Neural cell (in vitro differentiated cells): ENCODE data around the gene TRIM25. TPM values are rescaled to one million over a fixed set of nuclear protein-coding genes. Genes with fewer than 3 reads are reported as not detected.

Experiments used
- H2AFZ ChIP-seq: fragments of 200-600, 300-800 bp; sonication (generic), shearing (Covaris generic); 2 replicates; pipeline ENCODE4 v1.6.0; 2014; ENCODE audit warnings: low read depth, mild to moderate bottlenecking, antibody characterized with exemption, low read length, moderate library complexity
- H3F3A ChIP-seq: fragments of 200-600 bp; shearing (Covaris generic); 2 replicates; pipeline ENCODE4 v1.6.1; 2016; ENCODE audit warnings: mild to moderate bottlenecking, moderate library complexity, mixed read lengths, antibody characterized with exemption, low read length; ENCODE audit not compliant: insufficient read depth, poor library complexity, severe bottlenecking
- H3K27ac ChIP-seq: fragments of 200-600, 300-800 bp; sonication (generic), shearing (Covaris generic); 2 replicates; pipeline ENCODE4 v1.5.1; 2014; ENCODE audit warnings: mild to moderate bottlenecking, low read length, moderate library complexity
- H3K27me3 ChIP-seq: fragments of 300-800, 200-600 bp; sonication (generic), shearing (Covaris generic); 2 replicates; pipeline ENCODE4 v1.6.0; 2014; ENCODE audit warnings: mild to moderate bottlenecking, low read depth, low read length, moderate library complexity; ENCODE audit not compliant: insufficient read depth
- H3K36me3 ChIP-seq: fragments of 300-800, 200-600 bp; sonication (generic), shearing (Covaris generic); 2 replicates; pipeline ENCODE4 v1.5.1; 2014; ENCODE audit warnings: mild to moderate bottlenecking, antibody characterized with exemption, low read length, moderate library complexity; ENCODE audit not compliant: insufficient read depth
- H3K4me2 ChIP-seq: fragments of 300-800, 200-600 bp; sonication (generic), shearing (Covaris generic); 2 replicates; pipeline ENCODE4 v1.6.0; 2014; ENCODE audit warnings: mild to moderate bottlenecking, low read length
- H3K4me3 ChIP-seq: fragments of 300-800, 200-600 bp; sonication (generic), shearing (Covaris generic); 2 replicates; pipeline ENCODE4 v1.5.1; 2014; ENCODE audit warnings: mild to moderate bottlenecking, low read length, moderate library complexity
- H3K79me2 ChIP-seq: fragments of 200-600 bp; shearing (Covaris generic); replicated peaks from 2 replicates; pipeline ENCODE4 v1.6.0; 2014; ENCODE audit warnings: mild to moderate bottlenecking, low read length, moderate library complexity; ENCODE audit not compliant: insufficient read depth
- H3K9ac ChIP-seq: fragments of 300-800, 200-600 bp; sonication (generic), shearing (Covaris generic); 2 replicates; pipeline ENCODE4 v1.6.1; 2016; ENCODE audit warnings: mild to moderate bottlenecking, low read length, mixed read lengths
- H3K9me2 ChIP-seq: fragments of 200-600 bp; shearing (Covaris generic); 2 replicates; pipeline ENCODE4 v1.6.1; 2016; ENCODE audit warnings: mild to moderate bottlenecking, low read length, mixed read lengths; ENCODE audit not compliant: insufficient read depth
- H3K9me3 ChIP-seq: fragments of 200-600, 300-800 bp; sonication (generic), shearing (Covaris generic); 2 replicates; pipeline ENCODE4 v1.6.1; 2016; ENCODE audit warnings: mild to moderate bottlenecking, mixed run types, low read length, moderate library complexity, mixed read lengths
- H4K20me1 ChIP-seq: fragments of 200-600 bp; shearing (Covaris generic); 2 replicates; pipeline ENCODE4 v1.6.1; 2016; ENCODE audit warnings: mild to moderate bottlenecking, mixed run types; ENCODE audit not compliant: insufficient read depth
- EP300 ChIP-seq: fragments of 450-650 bp; conservative IDR thresholded peaks from 2 replicates; pipeline ENCODE4 v1.6.1; 2014; ENCODE audit warnings: antibody characterized with exemption, mild to moderate bottlenecking, moderate library complexity; ENCODE audit not compliant: poor library complexity, severe bottlenecking
- EZH2 ChIP-seq: fragments of 200-600, 300-800 bp; shearing (Covaris generic), sonication (generic); IDR thresholded peaks from 2 replicates; pipeline ENCODE4 v1.6.1; 2014; ENCODE audit warnings: antibody characterized with exemption, low read length, borderline replicate concordance, mild to moderate bottlenecking; ENCODE audit not compliant: insufficient read depth, poor library complexity, severe bottlenecking
- MXI1 ChIP-seq: fragments of 450-650 bp; conservative IDR thresholded peaks from 2 replicates; pipeline ENCODE4 v1.6.1; 2014; ENCODE audit warnings: antibody characterized with exemption, mild to moderate bottlenecking; ENCODE audit not compliant: poor library complexity, severe bottlenecking
- POLR2AphosphoS5 ChIP-seq: IDR thresholded peaks from 2 replicates; pipeline ENCODE4 v1.6.1; 2012
- RAD21 ChIP-seq: fragments of 450-650 bp; conservative IDR thresholded peaks from 2 replicates; pipeline ENCODE4 v1.6.1; 2014; ENCODE audit warnings: antibody characterized with exemption, mild to moderate bottlenecking, moderate library complexity
- SMC3 ChIP-seq: fragments of 450-650 bp; conservative IDR thresholded peaks from 2 replicates; pipeline ENCODE4 v1.6.1; 2014; ENCODE audit warnings: antibody characterized with exemption, mild to moderate bottlenecking, moderate library complexity; ENCODE audit not compliant: poor library complexity
- TAF1 ChIP-seq: IDR thresholded peaks from 2 replicates; pipeline ENCODE4 v1.6.1; 2012; ENCODE audit warnings: low read depth
- polyA plus RNA-seq: library from polyadenylated mRNA; depleted of rRNA; stranded (reverse); fragments of >200 nt; gene quantifications from 2 replicates; pipeline ENCODE4 v1.2.3, GENCODE V29; 2014
- TF ChIP-seq, protein P1 (sequence below): IDR thresholded peaks from 2 replicates; pipeline ENCODE4 v1.6.1; 2012; ENCODE audit warnings: borderline replicate concordance
- TF ChIP-seq, protein P2 (sequence below): fragments of 450-650 bp; IDR thresholded peaks from 2 replicates; pipeline ENCODE4 v1.5.1; 2014; ENCODE audit warnings: antibody characterized with exemption, mild to moderate bottlenecking, moderate library complexity; ENCODE audit not compliant: poor library complexity, severe bottlenecking

TRIM25 gene
- polyA plus RNA-seq, 1 donor from 2014 or later = 1.7 TPM

DNA sequence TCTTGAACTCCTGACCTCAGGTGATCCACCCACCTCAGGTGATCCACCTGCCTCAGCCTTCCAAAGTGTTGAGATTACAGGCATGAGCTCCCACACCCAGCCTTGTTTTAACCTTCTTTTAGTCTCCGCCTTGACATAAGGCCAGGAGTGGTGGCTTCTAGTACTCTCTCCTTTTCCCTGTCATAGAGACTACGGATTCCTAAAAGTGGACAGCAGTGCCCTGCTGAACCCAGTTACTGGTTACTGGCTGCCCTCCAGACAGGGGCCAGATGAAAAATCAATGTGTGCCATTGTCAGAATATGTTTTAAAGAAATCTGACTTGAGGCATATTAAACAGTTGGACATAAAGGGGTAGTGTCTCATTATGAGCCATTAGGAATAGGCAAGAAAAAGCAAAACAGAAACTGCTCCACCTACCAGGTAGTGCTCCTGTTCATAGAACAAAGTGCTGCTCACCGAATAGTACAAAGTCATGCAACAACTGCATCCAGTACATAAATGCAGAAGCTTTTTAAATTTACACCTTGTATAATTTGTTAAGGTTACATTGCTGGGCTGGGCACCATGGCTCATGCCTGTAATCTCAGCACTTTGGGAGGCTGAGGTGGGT, 32.1 kb downstream of the TRIM25 start:
- Histone ChIP-seq H3K9ac (no peak overlapping the region), H3K27me3 (no peaks in the 10 kb centered on the region), H3K27ac (no peak overlapping the region), H3K4me3 (no peak overlapping the region), H3K4me2 (no peak overlapping the region), H3K9me2 (no peaks in the 10 kb centered on the region), H3K79me2 (no peaks in the 10 kb centered on the region), H4K20me1 (no peaks in the 10 kb centered on the region), H3K9me3 (no peaks in the 10 kb centered on the region), H2AFZ (no peak overlapping the region), H3F3A (no peaks in the 10 kb centered on the region), H3K36me3 (no peaks in the 10 kb centered on the region)
- no peak for TF ChIP-seq RAD21
- no peak for TF ChIP-seq EP300
- TF ChIP-seq POLR2AphosphoS5 = no peak

DNA sequence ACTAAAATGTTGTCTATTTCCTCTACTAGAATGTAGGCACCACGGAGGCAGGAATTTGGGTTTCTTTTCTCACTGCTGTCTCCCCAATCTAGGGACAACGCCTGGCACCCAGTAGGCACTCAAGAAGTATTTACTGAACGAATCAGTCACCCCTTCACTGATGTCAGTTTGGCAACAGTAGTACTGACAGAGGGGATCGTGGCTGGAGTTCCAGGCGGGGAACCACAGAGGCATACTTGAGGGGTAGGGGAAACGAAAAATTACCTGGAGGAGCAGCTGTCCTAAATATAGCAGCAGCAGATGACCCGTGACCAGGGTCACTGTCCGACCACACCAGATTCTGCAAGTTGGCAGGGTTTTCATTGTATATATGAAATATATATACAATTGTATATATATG, 33.3 kb downstream of the TRIM25 start:
- Histone ChIP-seq H2AFZ (no peak overlapping the region), H3K27ac (no peak overlapping the region), H3K27me3 (no peaks in the 10 kb centered on the region), H3F3A (no peaks in the 10 kb centered on the region), H3K36me3 (no peaks in the 10 kb centered on the region), H3K79me2 (no peaks in the 10 kb centered on the region), H3K4me2 (no peak overlapping the region), H3K4me3 (no peak overlapping the region), H4K20me1 (no peaks in the 10 kb centered on the region), H3K9ac (no peak overlapping the region), H3K9me3 (no peaks in the 10 kb centered on the region), H3K9me2 (no peaks in the 10 kb centered on the region)
- TF ChIP-seq, protein P1, sequence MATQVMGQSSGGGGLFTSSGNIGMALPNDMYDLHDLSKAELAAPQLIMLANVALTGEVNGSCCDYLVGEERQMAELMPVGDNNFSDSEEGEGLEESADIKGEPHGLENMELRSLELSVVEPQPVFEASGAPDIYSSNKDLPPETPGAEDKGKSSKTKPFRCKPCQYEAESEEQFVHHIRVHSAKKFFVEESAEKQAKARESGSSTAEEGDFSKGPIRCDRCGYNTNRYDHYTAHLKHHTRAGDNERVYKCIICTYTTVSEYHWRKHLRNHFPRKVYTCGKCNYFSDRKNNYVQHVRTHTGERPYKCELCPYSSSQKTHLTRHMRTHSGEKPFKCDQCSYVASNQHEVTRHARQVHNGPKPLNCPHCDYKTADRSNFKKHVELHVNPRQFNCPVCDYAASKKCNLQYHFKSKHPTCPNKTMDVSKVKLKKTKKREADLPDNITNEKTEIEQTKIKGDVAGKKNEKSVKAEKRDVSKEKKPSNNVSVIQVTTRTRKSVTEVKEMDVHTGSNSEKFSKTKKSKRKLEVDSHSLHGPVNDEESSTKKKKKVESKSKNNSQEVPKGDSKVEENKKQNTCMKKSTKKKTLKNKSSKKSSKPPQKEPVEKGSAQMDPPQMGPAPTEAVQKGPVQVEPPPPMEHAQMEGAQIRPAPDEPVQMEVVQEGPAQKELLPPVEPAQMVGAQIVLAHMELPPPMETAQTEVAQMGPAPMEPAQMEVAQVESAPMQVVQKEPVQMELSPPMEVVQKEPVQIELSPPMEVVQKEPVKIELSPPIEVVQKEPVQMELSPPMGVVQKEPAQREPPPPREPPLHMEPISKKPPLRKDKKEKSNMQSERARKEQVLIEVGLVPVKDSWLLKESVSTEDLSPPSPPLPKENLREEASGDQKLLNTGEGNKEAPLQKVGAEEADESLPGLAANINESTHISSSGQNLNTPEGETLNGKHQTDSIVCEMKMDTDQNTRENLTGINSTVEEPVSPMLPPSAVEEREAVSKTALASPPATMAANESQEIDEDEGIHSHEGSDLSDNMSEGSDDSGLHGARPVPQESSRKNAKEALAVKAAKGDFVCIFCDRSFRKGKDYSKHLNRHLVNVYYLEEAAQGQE = no peak
- no peak for TF ChIP-seq RAD21
- TF ChIP-seq TAF1 = no peak
- no peak for TF ChIP-seq MXI1
- no peak for TF ChIP-seq POLR2AphosphoS5
- TF ChIP-seq, protein P2, sequence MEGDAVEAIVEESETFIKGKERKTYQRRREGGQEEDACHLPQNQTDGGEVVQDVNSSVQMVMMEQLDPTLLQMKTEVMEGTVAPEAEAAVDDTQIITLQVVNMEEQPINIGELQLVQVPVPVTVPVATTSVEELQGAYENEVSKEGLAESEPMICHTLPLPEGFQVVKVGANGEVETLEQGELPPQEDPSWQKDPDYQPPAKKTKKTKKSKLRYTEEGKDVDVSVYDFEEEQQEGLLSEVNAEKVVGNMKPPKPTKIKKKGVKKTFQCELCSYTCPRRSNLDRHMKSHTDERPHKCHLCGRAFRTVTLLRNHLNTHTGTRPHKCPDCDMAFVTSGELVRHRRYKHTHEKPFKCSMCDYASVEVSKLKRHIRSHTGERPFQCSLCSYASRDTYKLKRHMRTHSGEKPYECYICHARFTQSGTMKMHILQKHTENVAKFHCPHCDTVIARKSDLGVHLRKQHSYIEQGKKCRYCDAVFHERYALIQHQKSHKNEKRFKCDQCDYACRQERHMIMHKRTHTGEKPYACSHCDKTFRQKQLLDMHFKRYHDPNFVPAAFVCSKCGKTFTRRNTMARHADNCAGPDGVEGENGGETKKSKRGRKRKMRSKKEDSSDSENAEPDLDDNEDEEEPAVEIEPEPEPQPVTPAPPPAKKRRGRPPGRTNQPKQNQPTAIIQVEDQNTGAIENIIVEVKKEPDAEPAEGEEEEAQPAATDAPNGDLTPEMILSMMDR = no peak
- no peak for TF ChIP-seq EZH2
- no peak for TF ChIP-seq EP300
- no peak for TF ChIP-seq SMC3
